DOHH2 (cell line): ENCODE results near the gene AIP.

ENCODE experiments used
- CTCF ChIP-seq: fragments of 200-600 bp; sonication (generic); IDR thresholded peaks from one replicate; pipeline ENCODE4 v1.5.1; 2014; ENCODE audit warnings: antibody characterized with exemption, mild to moderate bottlenecking, low read depth, low read length; ENCODE audit not compliant: poor library complexity, severe bottlenecking
- EZH2phosphoT487 ChIP-seq: fragments of 200-600 bp; sonication (generic); IDR thresholded peaks from 2 replicates; pipeline ENCODE4 v1.6.1; 2017; ENCODE audit warnings: borderline replicate concordance, mild to moderate bottlenecking, antibody characterized with exemption, low read length, moderate library complexity, mixed read lengths

GRCh38 chr11:67538306-67538705 is 55.5 kb downstream of the AIP start:
- no peak for TF ChIP-seq CTCF
- no peak for TF ChIP-seq EZH2phosphoT487
